RWPE1 (cell line): ENCODE measurements around the gene ZNF385B.

ENCODE experiments used
- CTCF ChIA-PET: fragments of 350-600 bp; sonication (Branson Sonifier 250); formaldehyde crosslinking; extraction: SDS; loops from one replicate; lab custom pipeline; 2021; lab: Yijun Ruan, JAX
- POLR2A ChIA-PET: fragments of 400-600 bp; formaldehyde crosslinking; extraction: SDS; loops from one replicate; lab custom pipeline; 2020; ENCODE audit warnings: antibody characterized with exemption; ENCODE audit not compliant: low non-redundant PET; lab: Yijun Ruan, JAX
- DNase-seq: peaks from one replicate; pipeline ENCODE4 v3.0.0; 2012; ENCODE audit warnings: low spot score
- H3K27ac ChIP-seq: fragments of 450-650 bp; 2 replicates; pipeline ENCODE4 v1.5.1; 2017
- CTCF ChIP-seq: fragments of 450-650 bp; conservative IDR thresholded peaks from 2 replicates; pipeline ENCODE4 v1.5.1; 2017; ENCODE audit warnings: low read depth, mild to moderate bottlenecking

The ZNF385B gene

DNA sequence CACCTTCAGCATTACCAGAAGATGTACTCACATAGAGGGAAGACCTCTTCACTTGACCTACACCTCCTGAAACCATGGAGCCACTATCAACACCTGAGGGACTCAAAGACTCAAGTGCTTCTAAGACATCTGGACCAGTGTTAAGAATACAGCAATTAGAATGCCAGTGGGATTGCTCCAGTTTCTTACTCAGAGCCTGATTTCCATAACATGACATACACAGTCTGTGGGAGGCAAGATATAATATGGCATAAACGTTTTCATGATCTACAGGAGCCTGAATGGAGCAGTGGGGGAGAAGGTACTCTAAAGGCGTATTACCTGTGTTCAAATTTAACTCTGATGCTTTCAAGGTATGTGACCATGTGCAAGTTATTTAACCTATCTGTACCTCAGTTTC, 57.2 kb downstream of the ZNF385B start:
- H3K27ac ChIP-seq = no peak overlapping the region
- CTCF ChIA-PET = no interaction called here
- no peak for DNase-seq
- POLR2A ChIA-PET = no interaction called here
- TF ChIP-seq CTCF = no peak

DNA sequence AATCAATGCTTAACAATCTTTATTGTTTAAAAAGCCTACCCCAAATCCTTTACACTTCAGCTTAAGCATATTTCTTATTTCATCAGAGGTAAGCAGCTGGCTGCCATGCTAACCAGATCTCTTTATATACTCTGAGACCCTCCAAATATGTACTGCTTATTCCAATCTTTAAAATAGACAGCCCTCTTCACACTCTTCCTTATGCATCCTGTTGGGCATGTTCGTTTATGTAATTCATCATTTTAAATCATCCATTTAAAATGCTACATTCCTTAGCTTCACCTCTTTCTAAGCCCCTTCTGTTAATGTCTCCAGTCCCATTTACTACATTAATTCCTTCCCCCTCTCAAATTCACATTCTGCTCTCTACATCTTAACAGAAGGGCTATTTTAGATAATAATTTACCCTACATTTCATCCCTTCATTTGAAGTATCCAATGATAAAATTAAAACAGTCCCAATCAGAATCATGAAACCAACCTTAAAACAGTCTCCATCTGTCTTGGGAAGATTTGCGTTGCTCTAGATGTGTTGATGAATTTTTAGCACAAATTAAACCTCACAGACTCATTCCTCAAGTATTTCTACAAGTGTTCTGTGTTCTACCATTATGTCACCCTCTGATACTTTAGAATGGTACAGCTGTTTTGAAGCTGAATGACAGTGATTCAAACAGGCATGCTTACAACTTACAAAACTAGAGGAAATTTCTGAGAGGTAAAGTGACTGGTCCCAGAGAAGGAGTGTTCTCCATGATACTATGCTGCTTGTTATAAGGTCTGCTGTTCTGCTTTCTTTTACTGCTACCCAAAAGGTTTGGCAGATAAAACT, 59.1 kb downstream of the ZNF385B start:
- ChIA-PET POLR2A (no interaction called here), CTCF (no interaction called here)
- DNase-seq = no peak
- no peak overlapping the region for H3K27ac ChIP-seq
- no peak for TF ChIP-seq CTCF

DNA sequence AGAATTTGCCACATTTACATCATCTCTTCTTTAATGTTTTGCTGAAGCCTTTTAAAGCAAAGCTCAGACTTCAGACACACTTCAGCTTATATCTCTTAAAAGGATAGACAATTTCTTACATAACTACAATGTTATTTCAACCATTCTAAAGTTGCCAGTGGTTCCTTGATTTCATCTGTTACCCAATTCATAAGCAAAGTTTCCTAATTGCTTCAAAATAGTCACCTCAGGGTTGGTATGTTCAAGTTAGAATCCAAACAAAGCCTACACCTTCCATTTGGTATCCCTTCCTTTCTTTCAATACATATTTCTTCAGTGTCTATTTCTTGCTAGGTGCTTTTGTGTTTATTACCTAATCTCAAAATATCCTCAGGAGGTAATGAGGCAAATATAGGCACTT, 60.6 kb downstream of the ZNF385B start:
- POLR2A ChIA-PET = no interaction called here
- CTCF ChIA-PET = no interaction called here
- TF ChIP-seq CTCF = no peak
- DNase-seq = no peak
- no peak overlapping the region for H3K27ac ChIP-seq

GRCh38 chr2:179796213-179797007, 65.0 kb downstream of the ZNF385B start:
- ChIA-PET CTCF (no interaction called here), POLR2A (no interaction called here)
- TF ChIP-seq CTCF = no peak
- H3K27ac ChIP-seq = no peak overlapping the region
- DNase-seq = no peak

DNA sequence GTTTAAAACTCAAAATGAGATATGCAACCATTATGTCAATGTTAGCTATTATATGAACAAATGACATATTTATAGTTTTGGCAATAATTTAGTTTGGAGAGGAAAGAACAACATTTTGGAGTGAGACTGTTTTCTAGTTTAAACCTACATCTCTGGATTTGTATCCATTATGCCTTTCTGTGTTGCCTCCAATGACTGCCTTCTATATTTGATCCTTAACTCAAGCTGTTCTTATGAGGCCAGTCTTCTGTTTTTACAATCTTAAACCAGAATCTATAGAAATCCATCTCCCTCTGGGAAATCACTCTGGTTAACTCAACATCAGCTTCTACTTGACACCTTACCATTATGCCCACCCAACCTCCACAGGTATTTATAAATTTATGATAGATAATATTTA, 67.5 kb downstream of the ZNF385B start:
- no peak for DNase-seq
- TF ChIP-seq CTCF = no peak
- H3K27ac ChIP-seq = no peak overlapping the region
- POLR2A ChIA-PET = no interaction called here
- CTCF ChIA-PET = no interaction called here

- POLR2A ChIA-PET = no interaction called here
- no peak for DNase-seq
- CTCF ChIA-PET = no interaction called here
- no peak overlapping the region for H3K27ac ChIP-seq
- no peak for TF ChIP-seq CTCF
These were observed 68.2 kb downstream of the ZNF385B start for GRCh38 chr2:179793238-179793637.
